ENCODE measurements around the gene DEPDC7. TPM values are rescaled to one million over a fixed set of nuclear protein-coding genes. Genes with fewer than 3 reads are reported as not detected.

The DEPDC7 gene
- total RNA-seq, 2 donors from 2014 or later: 8.3 to 8.6 TPM

Other genes starting within 250 kb of the DEPDC7 start
- gene CCDC73, start 221.2 kb upstream of the DEPDC7 start, total RNA-seq: not detected
- gene PRRG4, start 186.0 kb upstream of the DEPDC7 start, total RNA-seq: 10 to 100 TPM; 15.8 to 19.0 TPM
- gene QSER1, start 123.1 kb upstream of the DEPDC7 start, total RNA-seq: 10 to 100 TPM; 18.6 to 22.8 TPM
- gene TCP11L1, start 23.7 kb downstream of the DEPDC7 start, total RNA-seq: 10 to 100 TPM; 30.7 to 32.9 TPM
- gene CSTF3, start 145.6 kb downstream of the DEPDC7 start, total RNA-seq: 10 to 100 TPM; 15.2 to 21.3 TPM
- gene HIPK3, start 241.5 kb downstream of the DEPDC7 start, total RNA-seq: 10 to 100 TPM; 59.9 to 85.4 TPM